Osteocyte (in vitro differentiated cells): ENCODE data around the gene PAIP2. TPM values are rescaled to one million over a fixed set of nuclear protein-coding genes. Genes with fewer than 3 reads are reported as not detected.

Source experiments
- DNase-seq: peaks from one replicate; pipeline ENCODE4 v3.0.0; 2021; ENCODE audit warnings: mixed read lengths; ENCODE audit not compliant: unreplicated experiment; ENCODE audit errors: extremely low spot score
- H3K27ac Mint-ChIP-seq: one replicate; pipeline ENCODE4 v1.8.0; 2021; ENCODE audit warnings: mild to moderate bottlenecking, mixed read lengths; ENCODE audit not compliant: unreplicated experiment
- H3K27me3 Mint-ChIP-seq: one replicate; pipeline ENCODE4 v1.8.0; 2021; ENCODE audit warnings: mixed read lengths; ENCODE audit not compliant: unreplicated experiment
- H3K36me3 Mint-ChIP-seq: one replicate; pipeline ENCODE4 v1.8.0; 2021; ENCODE audit warnings: mixed read lengths; ENCODE audit not compliant: unreplicated experiment
- H3K4me1 Mint-ChIP-seq: one replicate; pipeline ENCODE4 v1.8.0; 2021; ENCODE audit warnings: mixed read lengths; ENCODE audit not compliant: unreplicated experiment
- H3K4me3 Mint-ChIP-seq: one replicate; pipeline ENCODE4 v1.8.0; 2021; ENCODE audit warnings: mild to moderate bottlenecking, moderate library complexity, mixed read lengths; ENCODE audit not compliant: unreplicated experiment
- H3K9me3 Mint-ChIP-seq: one replicate; pipeline ENCODE4 v1.8.0; 2021; ENCODE audit warnings: mixed read lengths; ENCODE audit not compliant: unreplicated experiment
- total RNA-seq: library from RNA; stranded (reverse); gene quantifications from 2 replicates; pipeline ENCODE4 v1.2.1, GENCODE V29; 2021
- TF ChIP-seq, protein P1 (sequence below): fragments of 200-600 bp; sonication (generic); IDR thresholded peaks from 2 replicates; pipeline ENCODE4 v1.5.0; 2021; ENCODE audit warnings: antibody characterized with exemption, mild to moderate bottlenecking, moderate library complexity

Gene PAIP2
- total RNA-seq, 1 donor from 2014 or later: 71.8 TPM

DNA sequence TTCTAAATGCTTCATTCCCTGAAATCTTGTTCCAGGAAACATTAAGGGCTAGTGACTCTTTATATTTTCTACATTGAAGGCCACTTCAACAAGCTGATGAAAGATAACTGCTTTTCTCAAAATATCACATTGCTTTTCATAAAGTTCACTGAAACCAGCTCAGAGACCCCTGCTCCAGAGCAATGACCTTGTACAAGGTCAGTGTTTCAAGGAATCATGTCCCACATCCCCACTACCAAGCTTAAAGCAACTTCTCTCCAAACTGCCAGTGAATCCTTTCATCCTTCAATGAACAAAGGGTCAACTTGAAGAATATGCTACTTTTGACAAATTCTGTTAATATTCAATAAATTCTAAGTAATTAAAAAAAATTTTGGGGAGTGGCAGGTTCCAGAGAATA lies 74.2 kb downstream of the PAIP2 start:
- Mint-ChIP-seq H3K4me3 (no peak overlapping the region), H3K4me1 (peaks cover 8% of the 10 kb centered on the region), H3K36me3 (peaks cover 39% of the 10 kb centered on the region), H3K9me3 (no peaks in the 10 kb centered on the region), H3K27ac (no peak overlapping the region), H3K27me3 (no peaks in the 10 kb centered on the region)
- DNase-seq: no peak
- TF ChIP-seq, protein P1, sequence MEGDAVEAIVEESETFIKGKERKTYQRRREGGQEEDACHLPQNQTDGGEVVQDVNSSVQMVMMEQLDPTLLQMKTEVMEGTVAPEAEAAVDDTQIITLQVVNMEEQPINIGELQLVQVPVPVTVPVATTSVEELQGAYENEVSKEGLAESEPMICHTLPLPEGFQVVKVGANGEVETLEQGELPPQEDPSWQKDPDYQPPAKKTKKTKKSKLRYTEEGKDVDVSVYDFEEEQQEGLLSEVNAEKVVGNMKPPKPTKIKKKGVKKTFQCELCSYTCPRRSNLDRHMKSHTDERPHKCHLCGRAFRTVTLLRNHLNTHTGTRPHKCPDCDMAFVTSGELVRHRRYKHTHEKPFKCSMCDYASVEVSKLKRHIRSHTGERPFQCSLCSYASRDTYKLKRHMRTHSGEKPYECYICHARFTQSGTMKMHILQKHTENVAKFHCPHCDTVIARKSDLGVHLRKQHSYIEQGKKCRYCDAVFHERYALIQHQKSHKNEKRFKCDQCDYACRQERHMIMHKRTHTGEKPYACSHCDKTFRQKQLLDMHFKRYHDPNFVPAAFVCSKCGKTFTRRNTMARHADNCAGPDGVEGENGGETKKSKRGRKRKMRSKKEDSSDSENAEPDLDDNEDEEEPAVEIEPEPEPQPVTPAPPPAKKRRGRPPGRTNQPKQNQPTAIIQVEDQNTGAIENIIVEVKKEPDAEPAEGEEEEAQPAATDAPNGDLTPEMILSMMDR: no peak

DNA sequence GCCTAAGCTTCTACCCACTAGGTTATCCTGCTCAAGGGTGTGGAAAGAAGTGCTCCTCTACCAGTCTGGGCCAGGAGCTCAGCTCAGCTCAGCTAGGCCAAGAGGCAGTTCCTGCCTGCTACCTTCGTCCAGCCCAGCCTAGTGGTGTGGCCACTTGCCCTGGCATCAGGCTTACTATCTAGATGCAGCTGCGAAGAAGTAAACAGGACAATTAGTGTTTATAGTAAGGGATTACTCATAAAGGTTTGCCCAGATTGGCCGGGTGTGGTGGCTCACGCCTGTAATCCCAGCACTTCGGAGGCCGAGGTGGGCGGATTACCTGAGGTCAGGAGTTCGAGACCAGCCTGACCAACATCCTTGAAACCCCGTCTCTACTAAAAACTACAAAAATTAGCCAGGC lies 75.0 kb downstream of the PAIP2 start:
- peaks cover 41% of the 10 kb centered on the region for H3K36me3 Mint-ChIP-seq
- TF ChIP-seq, protein P1: no peak
- no peak overlapping the region for H3K4me3 Mint-ChIP-seq
- H3K4me1 Mint-ChIP-seq: peaks cover 8% of the 10 kb centered on the region
- DNase-seq: no peak
- H3K9me3 Mint-ChIP-seq: no peaks in the 10 kb centered on the region
- H3K27ac Mint-ChIP-seq: no peak overlapping the region
- no peaks in the 10 kb centered on the region for H3K27me3 Mint-ChIP-seq

DNA sequence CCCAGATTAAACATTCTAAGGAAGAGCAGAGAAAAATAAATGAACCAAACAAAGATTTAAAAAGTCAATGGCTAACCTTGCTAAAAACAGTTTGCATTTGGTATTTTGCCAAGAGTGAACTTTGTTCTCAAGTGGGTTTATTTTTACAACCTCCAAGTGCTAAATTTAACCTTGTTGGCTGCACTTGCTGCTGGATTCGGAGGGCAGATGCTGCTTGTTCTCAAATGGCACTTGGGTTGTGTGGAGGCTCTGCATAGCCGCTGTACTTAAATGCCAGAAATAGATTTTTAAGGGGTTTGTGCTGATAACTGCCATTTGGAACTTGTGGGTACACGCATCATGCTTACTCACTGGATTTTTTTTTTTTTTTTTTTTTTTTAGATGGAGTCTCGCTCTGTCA lies 75.6 kb downstream of the PAIP2 start:
- Mint-ChIP-seq H3K9me3 (no peaks in the 10 kb centered on the region), H3K4me1 (peaks cover 8% of the 10 kb centered on the region), H3K27ac (no peak overlapping the region), H3K27me3 (no peaks in the 10 kb centered on the region), H3K36me3 (peaks cover 38% of the 10 kb centered on the region), H3K4me3 (no peak overlapping the region)
- TF ChIP-seq, protein P1: no peak
- DNase-seq: no peak

DNA sequence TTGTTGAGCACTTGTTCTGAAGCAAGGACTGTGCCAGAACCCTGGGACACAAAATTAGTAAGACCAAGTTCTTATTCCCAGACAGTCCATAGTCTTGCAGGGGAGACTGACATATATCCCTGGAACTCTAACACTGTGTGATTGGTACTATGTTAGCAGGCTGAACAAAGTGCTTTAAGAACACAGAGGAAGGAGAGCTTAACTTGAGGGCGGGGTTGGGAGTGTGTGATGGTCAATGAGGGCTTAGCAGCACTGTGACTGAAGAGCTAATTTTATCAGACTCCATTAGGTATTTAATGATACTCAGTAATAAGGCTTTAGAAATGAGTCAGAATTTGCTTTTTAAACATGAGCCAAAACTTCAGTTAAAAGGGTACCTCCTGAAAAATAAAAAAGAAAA lies 77.1 kb downstream of the PAIP2 start:
- Mint-ChIP-seq H3K4me3 (no peak overlapping the region), H3K4me1 (peaks cover 8% of the 10 kb centered on the region), H3K27ac (no peak overlapping the region), H3K27me3 (no peaks in the 10 kb centered on the region), H3K36me3 (peaks cover 35% of the 10 kb centered on the region), H3K9me3 (no peaks in the 10 kb centered on the region)
- TF ChIP-seq, protein P1: no peak
- DNase-seq: no peak

Other genes starting within 250 kb of the PAIP2 start
- 58.0 and 58.4 TPM in 2 replicates for gene SIL1, start 143.5 kb upstream of the PAIP2 start, total RNA-seq
- gene MATR3, start 48.1 kb upstream of the PAIP2 start, total RNA-seq: 216 and 218 TPM in 2 replicates
- gene SLC23A1, start 41.4 kb downstream of the PAIP2 start, total RNA-seq: not detected in 2 replicates
- gene MZB1, start 48.1 kb downstream of the PAIP2 start, total RNA-seq: not detected in 2 replicates
- 1.5 and 1.6 TPM in 2 replicates for gene PROB1, start 53.2 kb downstream of the PAIP2 start, total RNA-seq
- gene SPATA24, start 62.2 kb downstream of the PAIP2 start, total RNA-seq: 4.6 TPM in 2 replicates
- gene DNAJC18, start 97.7 kb downstream of the PAIP2 start, total RNA-seq: 26.2 and 32.7 TPM in 2 replicates
- gene ECSCR, start 120.9 kb downstream of the PAIP2 start, total RNA-seq: 0.47 TPM in 1 of 2 replicates, not detected in the other
- not detected in 2 replicates for gene SMIM33, start 129.2 kb downstream of the PAIP2 start, total RNA-seq
- gene STING1, start 140.9 kb downstream of the PAIP2 start, total RNA-seq: 61.6 and 73.0 TPM in 2 replicates
- gene UBE2D2, start 219.5 kb downstream of the PAIP2 start, total RNA-seq: 114 and 127 TPM in 2 replicates